Femur (tissue), 1 donor: ENCODE data around the gene MEIOB.

Experiments
- DNase-seq: peaks from one replicate; pipeline ENCODE4 v3.0.0-alpha.2; 2017

MEIOB gene

GRCh38 chr16:1784977-1785845 lies 86.8 kb downstream of the MEIOB start:
- no peak for DNase-seq
